ENCODE data around the gene EFTUD2. TPM values are rescaled to one million over a fixed set of nuclear protein-coding genes. Genes with fewer than 3 reads are reported as not detected.

Gene EFTUD2
- polyA plus RNA-seq, 3 donors: 82.9 to 144 (median 104) TPM

DNA sequence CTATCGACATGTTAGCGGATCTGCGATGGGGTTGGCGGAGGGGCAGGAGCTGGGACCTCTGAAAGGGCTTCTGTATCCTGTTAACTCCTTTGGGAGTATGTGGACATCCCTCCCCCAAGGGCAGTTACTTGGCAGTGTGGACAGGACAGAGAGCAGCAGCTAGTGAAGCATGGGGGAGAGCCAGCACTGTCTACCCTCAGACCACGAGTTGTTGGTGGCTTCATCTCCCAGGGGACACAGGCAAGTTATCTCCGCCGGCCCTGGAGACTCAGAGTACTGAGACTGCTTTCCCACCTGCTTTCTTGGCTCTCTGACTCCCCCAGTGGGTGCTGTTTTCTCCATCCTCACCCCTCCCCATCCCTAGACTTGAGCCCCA is 21.3 kb upstream of the EFTUD2 start:
- peaks cover 0 to 3% (median 0%) of the 10 kb centered on the region in 7 donors for H3K9me3 Mint-ChIP-seq
- no peak overlapping the region for H3K27ac ChIP-seq (ENCODE audit: low read depth in 1 of 2, low read length in 2 of 2)
- H3K4me1 Mint-ChIP-seq: peaks cover 13% of the 10 kb centered on the region
- TF ChIP-seq CTCF (IDR thresholded peaks at IDR 0.05): no peak
- no peak overlapping the region for H2AFZ ChIP-seq (ENCODE audit: insufficient read depth, low read depth, low read length, poor library complexity, severe bottlenecking)
- no peak overlapping the region for H3K4me2 ChIP-seq (replicated peaks; ENCODE audit: extremely low read depth, low read length, poor library complexity, severe bottlenecking)
- intact Hi-C loops (cut with micrococcal nuclease): loop anchor here (1.0 to 10.0 kb wide), 3 partner anchors 102 to 174 kb away; no protein-coding TSS in a partner anchor
- 76% methylated on average over 3 of the region's 7 CpGs for WGBS (ENCODE audit: insufficient coverage)
- no peak overlapping the region for H3K4me3 ChIP-seq (replicated peaks in 1 of 3; ENCODE audit: low read depth in 2 of 3, low read length in 3 of 3)
- H3K36me3 Mint-ChIP-seq: peaks cover 5 to 11% of the 10 kb centered on the region in 2 donors
- no peak for DNase-seq
- no peaks in the 10 kb centered on the region for H4K20me1 ChIP-seq (ENCODE audit: insufficient read depth, low read length)
- H3K4me1 ChIP-seq (ENCODE audit: control insufficient read depth in 1 of 2, insufficient read depth in 2 of 2, low read length in 2 of 2): peaks cover 10 to 12% of the 10 kb centered on the region in 2 donors
- peaks cover 23 to 30% (median 25%) of the 10 kb centered on the region in 3 donors for H3K27me3 Mint-ChIP-seq (ENCODE audit: low read depth in 3 of 3)
- peak overlapping the region in 1 of 2 donors; percentile 64 for H3K4me3 Mint-ChIP-seq
- no peaks in the 10 kb centered on the region for H3K36me3 ChIP-seq (replicated peaks in 1 of 2; ENCODE audit: control insufficient read depth in 1 of 2, insufficient read depth in 2 of 2, low read length in 2 of 2)
- no peak overlapping the region for H3K27ac Mint-ChIP-seq
- no peak overlapping the region for H3K9ac ChIP-seq (ENCODE audit: insufficient read depth, low read length, poor library complexity, severe bottlenecking)
- H3K9me3 ChIP-seq (replicated peaks in 1 of 2; ENCODE audit: control insufficient read depth in 1 of 2, insufficient read depth in 1 of 2, low read length in 2 of 2): no peaks in the 10 kb centered on the region
- no peaks in the 10 kb centered on the region for H3K79me2 ChIP-seq (ENCODE audit: insufficient read depth, low read length)
- H3K27me3 ChIP-seq (ENCODE audit: control insufficient read depth in 2 of 2, insufficient read depth in 2 of 2, low read length in 2 of 2): peaks cover 6 to 15% of the 10 kb centered on the region in 2 donors

DNA sequence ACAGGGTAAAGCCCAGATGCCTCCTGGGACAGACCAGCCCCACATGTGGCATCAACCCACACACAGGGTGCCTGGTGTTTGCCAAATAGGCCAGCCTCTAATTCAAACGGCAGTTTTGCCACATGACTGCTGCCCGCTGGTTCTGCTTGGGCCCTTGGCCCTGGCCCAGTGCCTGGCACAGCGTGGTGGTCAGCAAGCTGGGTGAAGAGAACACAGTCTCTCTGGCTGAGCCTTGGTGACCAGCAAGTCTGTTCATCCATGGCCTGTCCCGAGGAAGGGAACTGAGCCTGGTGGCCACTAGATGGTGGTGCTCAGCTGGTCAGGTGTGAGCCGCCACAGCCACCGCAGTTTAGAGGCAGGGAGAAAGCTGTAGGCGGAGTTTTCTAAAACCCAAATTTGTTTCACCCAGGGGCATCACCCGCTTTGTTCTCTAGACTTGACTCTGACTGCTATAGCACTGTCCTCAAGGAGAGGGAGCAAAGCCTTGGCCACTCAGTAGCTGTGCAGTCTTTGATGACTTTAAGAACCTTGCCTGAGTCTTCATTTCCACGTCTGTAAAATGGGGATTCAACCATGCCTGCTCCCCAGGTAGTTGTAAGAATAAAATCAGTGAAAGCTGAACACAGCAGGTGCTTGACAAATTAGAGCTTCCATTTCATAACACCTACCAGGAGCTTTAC is 20.8 kb upstream of the EFTUD2 start:
- H3K4me3 ChIP-seq (replicated peaks in 1 of 3; ENCODE audit: low read depth in 2 of 3, low read length in 3 of 3): no peak overlapping the region
- Mint-ChIP-seq H3K27me3 (ENCODE audit: low read depth in 3 of 3) (peaks cover 23 to 30% (median 25%) of the 10 kb centered on the region in 3 donors), H3K4me3 (no peak overlapping the region), H3K36me3 (peaks cover 3 to 6% of the 10 kb centered on the region in 2 donors), H3K27ac (no peak overlapping the region), H3K4me1 (peaks cover 16% of the 10 kb centered on the region), H3K9me3 (peaks cover 0 to 3% (median 0%) of the 10 kb centered on the region in 7 donors)
- WGBS (ENCODE audit: insufficient coverage): 16% methylated on average over 5 of the region's 9 CpGs
- H3K36me3 ChIP-seq (replicated peaks in 1 of 2; ENCODE audit: control insufficient read depth in 1 of 2, insufficient read depth in 2 of 2, low read length in 2 of 2): no peaks in the 10 kb centered on the region
- peaks cover 6 to 15% of the 10 kb centered on the region in 2 donors for H3K27me3 ChIP-seq (ENCODE audit: control insufficient read depth in 2 of 2, insufficient read depth in 2 of 2, low read length in 2 of 2)
- H3K9me3 ChIP-seq (replicated peaks in 1 of 2; ENCODE audit: control insufficient read depth in 1 of 2, insufficient read depth in 1 of 2, low read length in 2 of 2): no peaks in the 10 kb centered on the region
- peak; percentile 78 for TF ChIP-seq CTCF (IDR thresholded peaks at IDR 0.05)
- no peaks in the 10 kb centered on the region for H3K79me2 ChIP-seq (ENCODE audit: insufficient read depth, low read length)
- H4K20me1 ChIP-seq (ENCODE audit: insufficient read depth, low read length): no peaks in the 10 kb centered on the region
- H3K9ac ChIP-seq (ENCODE audit: insufficient read depth, low read length, poor library complexity, severe bottlenecking): no peak overlapping the region
- no peak overlapping the region for H3K27ac ChIP-seq (ENCODE audit: low read depth in 1 of 2, low read length in 2 of 2)
- peak; percentile 55 to 70 (median 65) for DNase-seq
- H3K4me1 ChIP-seq (ENCODE audit: control insufficient read depth in 1 of 2, insufficient read depth in 2 of 2, low read length in 2 of 2): peaks cover 15 to 18% of the 10 kb centered on the region in 2 donors
- intact Hi-C loops (cut with micrococcal nuclease): loop anchor here (1.0 to 10.0 kb wide), 4 partner anchors 102 to 179 kb away; no protein-coding TSS in a partner anchor
- no peak overlapping the region for H2AFZ ChIP-seq (ENCODE audit: insufficient read depth, low read depth, low read length, poor library complexity, severe bottlenecking)
- no peak overlapping the region for H3K4me2 ChIP-seq (replicated peaks; ENCODE audit: extremely low read depth, low read length, poor library complexity, severe bottlenecking)

Measured in CD14-positive monocyte (primary cell).